HG03135 (cell line): ENCODE results near the gene RFX7.
"Not testable (repeated sequence)": the region's sequence is repeated elsewhere in the genome, so short reads cannot be mapped to it uniquely, and the experiment has no call there.

Source experiments
- ATAC-seq: cut with Tn5 transposase; IDR thresholded peaks from one replicate; pipeline ENCODE4 v1.9.1; 2021; ENCODE audit warnings: mild to moderate bottlenecking, moderate library complexity; ENCODE audit not compliant: unreplicated experiment

The RFX7 gene

GRCh38 chr15:56207711-56208110 is 36.0 kb downstream of the RFX7 start:
- no peak for ATAC-seq

DNA sequence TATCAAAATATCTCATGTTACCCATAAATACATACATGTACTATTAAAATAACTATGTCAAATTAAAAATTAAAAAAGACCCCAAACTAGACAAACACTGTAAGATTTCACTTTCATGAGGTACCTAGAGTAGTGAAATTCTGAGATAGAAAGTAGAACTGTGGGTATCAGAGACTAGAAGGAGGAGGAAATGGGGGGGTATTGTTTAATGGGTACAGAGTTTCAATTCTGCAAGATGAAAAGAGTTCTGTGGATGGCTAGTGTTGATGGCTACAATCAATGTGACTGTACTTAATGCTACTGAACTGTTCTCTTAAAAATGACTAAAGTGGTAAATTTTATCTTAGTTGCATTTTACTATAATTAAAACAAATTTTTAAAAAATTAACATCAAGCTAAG is 36.6 kb downstream of the RFX7 start:
- ATAC-seq: peak; percentile 69

DNA sequence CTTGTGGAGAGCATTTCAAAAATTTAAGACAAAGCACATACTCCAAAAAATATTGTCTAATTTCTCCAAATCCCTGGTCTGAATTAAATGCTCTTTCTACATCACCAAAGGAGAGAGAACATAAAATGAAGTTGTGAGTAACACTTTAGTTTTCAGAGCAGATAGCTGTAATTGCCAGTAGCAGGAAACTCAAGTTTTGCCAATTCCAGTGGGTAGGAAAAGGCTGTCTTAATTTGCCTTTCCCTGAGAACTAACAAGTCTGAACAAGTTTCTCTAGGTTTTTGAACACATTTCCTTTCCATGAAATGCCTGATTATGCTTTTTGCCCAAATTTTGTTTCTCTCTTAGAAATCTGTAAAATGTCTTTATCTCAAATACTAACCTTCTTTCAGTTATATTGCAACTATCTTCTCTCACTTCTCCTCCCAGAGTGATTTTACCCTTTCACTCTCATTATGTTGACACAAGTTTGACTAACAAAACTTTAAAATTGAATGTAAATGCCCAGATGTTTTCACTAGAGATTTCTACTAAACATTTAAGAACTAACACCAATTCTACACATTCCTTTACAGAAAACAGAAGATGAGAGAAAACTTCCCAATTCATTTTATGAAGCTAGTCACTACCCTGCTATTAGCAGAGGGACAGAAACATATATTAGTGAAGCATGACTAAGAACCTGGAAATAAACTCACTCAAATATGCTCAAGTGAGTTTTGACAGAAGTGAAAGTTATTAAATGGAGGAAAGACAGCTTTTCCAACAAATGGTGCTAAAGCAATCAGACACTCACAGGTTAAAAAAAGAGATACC is 38.4 kb downstream of the RFX7 start:
- no peak for ATAC-seq

GRCh38 chr15:56203312-56203922 is 40.3 kb downstream of the RFX7 start:
- ATAC-seq: not testable (repeated sequence)

- no peak for ATAC-seq
These were observed 41.0 kb downstream of the RFX7 start for GRCh38 chr15:56202701-56203100.

GRCh38 chr15:56199038-56199437 is 44.6 kb downstream of the RFX7 start:
- ATAC-seq: no peak

DNA sequence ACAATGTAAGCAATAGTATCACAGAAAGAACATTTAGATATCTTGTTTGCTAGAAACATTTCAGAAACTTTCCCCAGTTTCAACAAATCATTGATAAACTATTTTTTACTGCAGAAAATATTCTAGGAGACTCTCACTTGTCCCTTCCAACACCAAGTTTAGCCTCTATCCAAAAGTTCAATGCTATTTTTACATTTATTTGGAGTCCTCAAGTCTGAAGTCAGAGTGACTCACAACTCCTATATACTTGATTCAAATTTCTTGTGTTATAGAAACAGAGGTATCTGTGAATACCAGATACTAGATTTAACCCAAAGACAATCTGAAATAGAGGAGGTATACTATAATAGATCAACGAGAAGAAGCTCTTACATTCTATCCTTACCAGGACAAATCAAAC is 49.6 kb downstream of the RFX7 start:
- ATAC-seq: no peak

- no peak for ATAC-seq
These were observed 50.8 kb downstream of the RFX7 start for GRCh38 chr15:56192659-56193442.

DNA sequence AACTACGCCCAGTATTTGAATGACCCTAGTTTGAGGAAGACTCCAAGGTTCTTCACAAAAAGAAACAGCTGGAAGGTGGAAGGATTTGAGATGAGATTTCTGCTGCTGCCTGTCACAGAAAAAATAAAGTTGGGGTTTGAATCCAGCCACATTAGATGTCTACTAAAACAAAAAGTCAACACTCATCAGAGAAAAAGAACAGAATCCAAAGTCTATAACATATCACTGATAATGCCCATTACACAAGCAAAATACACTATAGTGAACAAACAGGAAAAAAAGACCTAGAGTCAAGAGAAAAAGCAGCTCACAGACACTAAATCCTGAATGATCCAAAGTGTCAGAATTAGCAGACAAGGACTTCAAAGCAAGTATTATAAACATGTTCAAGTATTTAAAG is 56.0 kb downstream of the RFX7 start:
- no peak for ATAC-seq

DNA sequence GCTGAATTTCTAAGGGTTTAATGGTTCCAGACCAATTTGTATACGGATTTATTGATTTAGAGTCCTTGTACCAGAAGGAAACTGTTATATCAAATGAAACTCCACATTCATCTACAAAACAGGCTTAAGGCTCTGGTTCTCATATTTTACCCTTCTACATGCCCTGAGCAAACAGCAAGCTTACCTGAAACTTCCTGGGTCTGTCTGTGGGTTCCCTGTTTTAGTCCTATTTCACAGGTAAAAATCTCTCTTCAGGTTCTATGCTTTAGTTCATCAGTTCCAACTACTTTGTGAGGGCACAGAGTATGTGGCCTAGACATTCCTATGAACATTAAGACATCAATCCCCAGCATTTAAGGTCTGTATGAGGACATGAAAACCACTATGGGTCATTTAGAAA is 57.7 kb downstream of the RFX7 start:
- no peak for ATAC-seq

DNA sequence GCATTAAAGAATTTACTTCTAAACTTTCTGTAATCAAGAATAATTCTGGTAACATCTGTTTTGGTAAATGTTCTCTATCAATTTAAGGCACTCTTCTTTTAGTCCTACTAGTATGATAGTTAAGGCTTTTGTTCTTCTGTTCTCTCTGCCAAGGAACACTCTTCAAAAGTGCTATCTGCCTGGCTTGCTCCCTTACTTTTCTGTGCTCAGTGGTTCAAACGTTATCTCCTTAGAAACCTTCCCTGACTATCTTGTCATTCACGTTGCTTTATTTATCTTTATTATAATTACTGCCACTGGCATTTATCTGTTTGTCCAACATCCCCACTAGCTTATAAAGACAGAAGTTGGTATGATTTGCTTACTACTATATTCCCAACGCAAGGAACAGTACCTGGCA is 59.2 kb downstream of the RFX7 start:
- ATAC-seq: no peak

DNA sequence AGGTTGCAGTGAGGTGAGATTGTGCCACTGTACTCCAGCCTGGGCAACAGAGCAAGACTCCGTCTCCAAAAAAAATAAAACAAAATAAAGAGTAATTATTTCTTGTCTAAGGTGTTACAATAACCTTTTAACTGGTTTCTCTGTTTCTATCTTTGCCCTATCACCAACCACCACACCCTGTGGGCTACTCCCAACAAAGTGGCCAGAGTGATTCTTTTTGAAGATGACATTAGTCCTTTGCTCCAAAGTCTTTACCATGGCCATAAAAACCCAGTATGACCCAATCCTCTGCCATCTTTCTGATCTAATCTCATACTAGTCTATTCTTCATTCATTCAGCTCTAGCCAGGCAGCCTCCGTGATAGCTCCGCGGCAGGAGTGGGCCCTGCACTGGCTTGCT is 62.8 kb downstream of the RFX7 start:
- ATAC-seq: no peak

- ATAC-seq: no peak
These were observed 66.7 kb downstream of the RFX7 start for GRCh38 chr15:56176996-56177395.

- no peak for ATAC-seq
These were observed 67.9 kb downstream of the RFX7 start for GRCh38 chr15:56175788-56176187.

DNA sequence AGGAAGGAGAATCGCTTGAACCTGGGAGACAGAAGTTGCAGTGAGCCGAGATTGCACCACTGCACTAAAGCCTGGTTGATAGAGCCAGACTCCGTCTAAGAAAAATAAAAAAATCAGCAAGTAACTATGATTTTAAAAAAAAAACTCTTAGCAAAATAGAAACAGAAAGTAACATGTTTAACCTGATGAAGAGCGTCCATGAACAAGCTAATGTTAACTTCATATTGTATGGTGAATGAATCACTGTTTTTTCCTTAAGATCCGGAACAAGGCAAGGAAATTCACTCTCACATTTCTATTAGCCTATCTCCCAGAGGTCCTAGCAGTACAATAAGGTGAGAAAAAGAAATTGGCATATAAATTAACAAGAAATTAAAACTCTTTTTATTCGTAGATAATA is 69.0 kb downstream of the RFX7 start:
- ATAC-seq: no peak

- no peak for ATAC-seq
These were observed 75.3 kb downstream of the RFX7 start for GRCh38 chr15:56168394-56168793.

GRCh38 chr15:56165234-56165633 is 78.4 kb downstream of the RFX7 start:
- no peak for ATAC-seq

- ATAC-seq: no peak
These were observed 82.7 kb downstream of the RFX7 start for GRCh38 chr15:56160966-56161365.

DNA sequence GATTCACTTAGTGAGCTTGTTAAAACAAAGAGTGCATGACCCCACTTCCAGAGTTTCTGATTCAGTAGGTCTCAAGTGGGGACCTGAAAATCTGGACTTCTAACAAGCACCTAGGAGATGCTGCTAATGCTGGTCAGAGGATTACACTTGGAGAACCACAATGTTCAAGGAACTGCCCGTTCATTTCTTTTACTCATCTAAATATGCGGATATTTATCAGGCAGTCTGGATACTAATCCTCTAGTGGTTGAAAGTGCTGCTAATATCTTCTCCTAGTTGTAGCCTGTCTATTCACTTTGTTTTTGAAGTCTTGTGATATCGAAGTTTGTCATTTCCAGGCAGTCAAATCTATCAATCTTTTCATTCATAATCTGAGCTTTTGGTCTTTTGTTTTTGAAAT is 86.8 kb downstream of the RFX7 start:
- no peak for ATAC-seq

DNA sequence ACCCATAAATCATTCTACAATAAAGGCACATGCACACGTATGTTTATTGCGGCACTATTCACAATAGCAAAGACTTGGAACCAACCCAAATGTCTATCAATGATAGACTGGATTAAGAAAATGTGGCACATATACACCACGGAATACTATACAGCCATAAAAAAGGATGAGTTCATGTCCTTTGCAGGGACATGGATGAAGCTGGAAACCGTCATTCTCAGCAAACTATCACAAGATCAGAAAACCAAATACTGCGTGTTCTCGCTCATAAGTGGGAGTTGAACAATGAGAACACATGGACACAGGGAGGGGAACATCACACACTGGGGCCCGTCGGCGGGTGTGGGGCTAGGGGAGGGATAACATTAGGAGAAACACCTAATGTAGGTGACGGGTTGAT is 88.4 kb downstream of the RFX7 start:
- ATAC-seq: not testable (repeated sequence)

DNA sequence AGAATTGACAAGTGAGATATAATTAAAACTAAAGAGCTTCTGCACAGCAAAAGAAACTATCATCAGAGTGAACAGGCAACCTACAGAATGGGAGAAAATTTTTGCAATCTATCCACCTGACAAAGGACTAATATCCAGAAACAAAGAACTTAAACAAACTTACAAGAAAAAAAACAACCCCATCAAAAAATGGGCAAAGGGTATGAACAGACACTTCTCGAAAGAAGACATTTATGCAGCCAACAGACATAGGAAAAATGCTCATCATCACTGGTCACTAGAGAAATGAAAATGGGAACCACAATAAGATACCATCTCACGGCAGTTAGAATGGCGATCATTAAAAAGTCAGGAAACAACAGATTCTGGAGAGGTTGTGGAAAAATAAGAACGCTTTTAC is 88.9 kb downstream of the RFX7 start:
- not testable (repeated sequence) for ATAC-seq

DNA sequence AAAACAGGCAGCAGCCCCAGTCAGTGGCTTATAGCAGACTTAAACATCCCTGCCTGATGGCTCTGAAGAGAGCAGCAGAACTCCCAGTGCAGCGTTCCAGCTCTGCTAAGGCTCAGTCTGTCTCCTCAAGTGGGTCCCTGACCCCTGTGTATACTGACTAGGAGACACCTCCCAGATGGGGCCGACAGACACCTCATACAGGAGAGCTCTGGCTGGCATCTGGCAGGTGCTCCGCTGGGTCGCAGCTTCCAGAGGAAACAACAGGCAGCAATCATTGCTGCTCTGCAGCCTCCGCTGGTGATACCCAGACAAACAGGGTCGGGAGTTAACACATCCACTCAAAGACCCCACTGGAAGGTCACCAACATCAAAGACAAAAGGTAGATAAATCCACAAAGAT is 93.5 kb downstream of the RFX7 start:
- ATAC-seq: no peak
